NCI-H1092 (cell line): ENCODE results near the gene USP44.
"Not testable (repeated sequence)": the region's sequence is repeated elsewhere in the genome, so short reads cannot be mapped to it uniquely, and the experiment has no call there.

Source experiments
- DNase-seq: peaks from one replicate; lab custom pipeline; 2025; lab: John Stamatoyannopoulos, UW

The USP44 gene

DNA sequence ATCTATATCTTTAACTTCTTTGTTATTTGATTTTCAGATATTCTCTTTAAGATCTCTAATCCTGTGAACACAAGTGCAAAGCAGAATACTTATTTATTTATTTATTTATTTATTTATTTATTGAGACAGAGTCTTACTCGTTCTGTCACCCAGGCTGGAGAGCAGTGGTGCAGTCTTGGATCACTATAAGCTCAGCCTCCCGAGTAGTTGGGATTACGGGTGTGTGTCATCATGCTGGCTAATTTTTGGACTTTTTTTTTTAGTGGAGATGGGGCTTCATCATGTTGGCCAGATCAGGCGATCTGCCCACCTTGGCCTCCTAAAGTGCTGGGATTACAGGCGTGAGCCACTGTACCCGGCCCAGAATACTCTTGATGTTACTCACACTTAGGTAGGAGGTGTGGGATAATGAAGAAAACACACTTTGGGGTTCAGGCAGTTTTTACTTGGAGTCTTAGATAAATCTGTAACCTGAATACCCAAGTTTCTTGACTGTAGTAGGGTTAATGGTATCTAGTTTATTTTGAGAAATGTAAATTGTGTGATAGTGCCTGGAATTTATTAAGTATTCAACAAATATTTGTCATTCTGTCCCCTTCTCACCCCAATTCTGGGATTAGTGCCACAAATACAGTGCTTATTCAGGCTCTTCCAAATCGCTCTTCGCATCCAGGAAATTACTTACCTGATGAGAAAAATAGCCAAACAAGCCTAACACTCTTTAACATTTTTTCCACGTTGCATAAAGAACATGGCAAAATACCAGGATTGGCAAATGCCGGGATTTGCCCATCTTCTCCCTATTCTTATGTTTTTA is 44.4 kb downstream of the USP44 start:
- DNase-seq, result no peak

DNA sequence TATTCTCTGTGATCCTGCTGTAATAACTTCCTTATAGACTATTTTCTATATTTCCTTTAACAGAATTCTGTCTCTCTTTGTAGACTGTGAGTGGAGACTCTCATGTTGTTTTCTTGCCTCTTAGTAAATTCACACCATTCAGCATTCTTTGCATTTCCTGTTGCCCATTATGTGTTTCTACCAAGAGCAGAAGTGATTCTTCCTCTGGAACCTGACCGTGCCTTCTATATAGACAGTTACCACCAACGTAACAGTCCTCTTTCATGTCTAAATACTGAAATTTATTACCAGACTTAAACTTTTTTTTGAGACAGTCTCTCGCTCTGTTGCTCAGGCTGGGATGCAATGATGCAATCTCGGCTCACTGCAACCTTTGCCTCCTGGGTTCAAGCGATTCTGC is 46.2 kb downstream of the USP44 start:
- DNase-seq, result no peak

- no peak for DNase-seq
Observed at GRCh38 chr12:95504140-95504539, 47.1 kb downstream of the USP44 start.

- no peak for DNase-seq
Observed at GRCh38 chr12:95499772-95500171, 51.5 kb downstream of the USP44 start.

GRCh38 chr12:95498968-95499367 is 52.3 kb downstream of the USP44 start:
- no peak for DNase-seq

DNA sequence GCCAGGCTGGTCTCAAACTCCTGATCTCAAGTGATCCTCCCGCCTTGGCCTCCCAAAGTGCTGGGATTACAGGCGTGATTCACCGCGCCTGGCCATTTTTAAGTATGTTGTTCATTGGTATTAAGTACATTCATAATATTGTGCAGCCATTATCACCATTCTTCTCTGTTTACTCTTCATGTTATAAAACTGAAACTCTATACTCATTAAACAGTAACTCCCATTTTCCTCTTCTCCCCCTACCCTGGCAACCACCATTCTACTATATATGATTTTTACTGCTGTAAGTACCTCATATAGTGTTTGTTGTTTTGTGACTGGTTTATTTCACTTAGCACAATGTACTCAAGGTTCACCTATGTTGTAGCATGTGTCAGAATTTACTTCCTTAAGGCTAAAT is 54.2 kb downstream of the USP44 start:
- no peak for DNase-seq

DNA sequence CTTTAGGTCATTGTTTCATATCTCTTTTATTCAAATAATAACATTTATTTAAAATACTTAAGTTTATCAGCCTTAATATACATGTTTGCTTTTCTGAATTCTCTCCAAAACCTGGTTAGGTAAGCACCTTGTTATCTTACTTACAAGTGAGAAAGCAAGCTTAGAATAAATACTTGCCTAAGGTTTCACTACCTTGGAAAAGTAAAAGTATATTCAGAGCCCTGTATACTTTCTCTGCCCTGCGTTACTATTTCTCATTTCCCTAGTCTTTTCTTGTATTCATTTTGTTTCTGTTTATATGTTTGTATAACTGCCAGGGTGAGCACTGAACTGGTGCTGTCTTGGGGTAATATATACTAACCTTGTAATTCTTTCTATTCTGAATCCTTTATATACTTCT is 55.8 kb downstream of the USP44 start:
- no peak for DNase-seq

DNA sequence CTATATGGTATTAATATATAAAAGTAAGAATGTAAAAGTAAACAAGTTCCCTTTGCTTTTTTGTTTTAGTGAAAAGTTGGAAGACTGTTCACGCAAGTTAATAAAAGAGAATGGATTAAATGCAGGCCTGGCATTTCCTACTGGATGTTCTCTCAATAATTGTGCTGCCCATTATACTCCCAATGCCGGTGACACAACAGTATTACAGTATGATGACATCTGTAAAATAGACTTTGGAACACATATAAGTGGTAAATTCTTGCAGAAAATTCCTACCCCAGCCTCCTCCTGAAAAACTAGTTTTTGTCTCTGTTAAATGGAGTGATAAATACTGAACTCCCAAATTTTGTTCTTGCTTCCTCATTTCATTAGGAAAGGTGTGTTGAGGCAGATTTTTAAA is 56.4 kb downstream of the USP44 start:
- no peak for DNase-seq

DNA sequence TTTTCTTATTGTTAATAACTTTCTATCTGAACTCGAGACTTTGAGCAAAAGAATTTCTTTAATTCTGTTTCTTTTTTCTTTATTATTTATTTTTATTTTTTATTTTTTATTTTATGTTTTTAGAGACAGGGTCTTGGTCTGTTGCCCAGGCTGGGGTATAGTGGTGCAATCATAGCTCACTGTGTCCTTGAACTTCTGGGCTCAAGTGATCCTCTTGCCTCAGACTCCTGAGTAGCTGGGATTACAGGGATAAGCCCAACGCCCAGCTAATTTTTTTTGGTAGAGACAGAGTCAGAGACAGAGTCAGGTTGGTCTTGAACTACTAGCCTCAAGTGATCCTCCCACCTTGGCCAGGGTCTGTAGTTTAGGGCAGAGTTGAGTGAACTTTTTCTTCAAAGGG is 58.8 kb downstream of the USP44 start:
- DNase-seq, result no peak

GRCh38 chr12:95487024-95487423 is 64.3 kb downstream of the USP44 start:
- no peak for DNase-seq

DNA sequence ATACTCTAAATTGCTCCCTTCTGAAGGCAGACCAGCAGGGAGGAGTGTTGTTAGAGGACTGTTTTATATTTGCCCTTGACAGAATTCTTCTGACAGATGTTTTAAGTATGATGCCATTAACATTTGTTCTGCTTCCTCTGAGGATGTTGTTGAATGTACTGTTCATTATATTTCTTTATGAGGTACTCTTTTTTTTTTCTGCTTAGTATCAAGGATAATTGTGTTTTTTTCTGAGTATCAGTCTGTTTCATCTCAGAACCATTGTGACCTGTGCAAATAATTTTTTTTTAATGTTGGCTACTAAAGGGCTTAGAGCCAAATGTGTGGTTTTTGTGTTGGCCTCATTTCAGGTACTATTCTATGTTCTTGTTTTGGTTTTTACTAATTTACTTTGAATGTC is 66.8 kb downstream of the USP44 start:
- DNase-seq, result no peak

GRCh38 chr12:95482564-95482963 is 68.7 kb downstream of the USP44 start:
- DNase-seq, result not testable (repeated sequence)

GRCh38 chr12:95481888-95482287 is 69.4 kb downstream of the USP44 start:
- no peak for DNase-seq

DNA sequence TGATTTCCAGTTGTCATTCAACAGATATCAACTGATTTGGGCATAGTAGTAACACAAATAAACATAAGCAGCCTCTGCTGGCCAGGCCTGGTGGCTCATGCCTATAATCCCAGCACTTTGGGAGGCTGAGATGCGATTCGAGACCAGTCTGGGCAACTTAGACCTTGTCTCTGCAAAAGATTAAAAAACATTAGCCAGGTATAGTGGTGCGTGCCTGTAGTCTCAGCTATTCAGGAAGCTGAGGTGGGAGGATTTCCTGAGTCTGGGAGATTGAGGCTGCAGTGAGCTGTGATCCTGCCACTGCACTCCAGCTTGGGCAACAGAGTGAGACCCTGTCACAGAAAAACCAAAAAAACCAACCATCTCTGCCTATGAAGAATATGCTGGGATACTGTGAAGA is 70.2 kb downstream of the USP44 start:
- DNase-seq, result no peak

DNA sequence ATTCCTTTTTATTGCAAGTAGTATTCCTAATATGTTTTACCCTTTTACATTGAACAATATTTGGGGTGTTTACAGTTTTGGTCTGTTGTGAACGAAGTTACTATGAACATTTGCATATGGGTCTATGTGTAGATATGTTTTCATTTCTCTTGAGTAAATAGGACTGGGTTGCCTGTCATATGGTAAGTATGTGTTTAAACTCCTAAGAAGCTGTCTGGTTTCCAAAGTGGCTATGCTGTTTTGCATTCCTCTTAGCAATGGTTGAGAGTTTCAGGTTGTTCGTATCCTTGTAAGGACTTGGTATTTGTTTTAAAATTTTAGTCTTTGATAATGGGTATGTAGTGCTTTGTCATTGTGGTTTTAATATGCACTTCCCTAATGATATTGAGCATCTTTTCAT is 71.0 kb downstream of the USP44 start:
- no peak for DNase-seq

GRCh38 chr12:95474660-95474958 is 76.7 kb downstream of the USP44 start:
- DNase-seq, result no peak

- DNase-seq, result peak; percentile 87
Observed at GRCh38 chr12:95473884-95474659, 77.2 kb downstream of the USP44 start, which contains the start of gene METAP2. Gene METAP2, plus strand, starts transcription at chr12:95474152. Its CDS starts 28 bp downstream, at chr12:95474180.

GRCh38 chr12:95473231-95473883 is 77.9 kb downstream of the USP44 start:
- no peak for DNase-seq

DNA sequence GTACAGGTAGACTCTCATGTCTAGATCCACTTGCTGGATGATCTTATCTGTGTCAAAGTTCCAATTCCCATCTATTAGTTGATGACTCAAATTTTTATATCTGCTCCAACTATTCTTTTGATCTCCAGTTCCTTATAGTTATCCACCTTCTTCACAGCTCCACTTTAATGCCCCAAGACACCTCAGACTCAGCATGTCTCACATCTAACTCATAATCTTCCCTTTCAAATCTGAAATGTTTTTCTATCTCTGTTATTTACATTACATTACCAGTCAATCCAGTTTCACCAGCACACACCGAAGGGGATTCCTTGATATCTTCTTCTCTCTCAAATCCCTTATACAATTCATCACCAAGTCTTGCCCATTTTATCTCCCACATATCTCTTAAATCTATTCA is 81.0 kb downstream of the USP44 start:
- no peak for DNase-seq
